HG03066 (cell line): ENCODE results near the gene CATSPER3.

Source experiments
- ATAC-seq: cut with Tn5 transposase; IDR thresholded peaks from one replicate; pipeline ENCODE4 v1.9.1; 2021; ENCODE audit warnings: low read depth; ENCODE audit not compliant: unreplicated experiment

CATSPER3 gene

DNA sequence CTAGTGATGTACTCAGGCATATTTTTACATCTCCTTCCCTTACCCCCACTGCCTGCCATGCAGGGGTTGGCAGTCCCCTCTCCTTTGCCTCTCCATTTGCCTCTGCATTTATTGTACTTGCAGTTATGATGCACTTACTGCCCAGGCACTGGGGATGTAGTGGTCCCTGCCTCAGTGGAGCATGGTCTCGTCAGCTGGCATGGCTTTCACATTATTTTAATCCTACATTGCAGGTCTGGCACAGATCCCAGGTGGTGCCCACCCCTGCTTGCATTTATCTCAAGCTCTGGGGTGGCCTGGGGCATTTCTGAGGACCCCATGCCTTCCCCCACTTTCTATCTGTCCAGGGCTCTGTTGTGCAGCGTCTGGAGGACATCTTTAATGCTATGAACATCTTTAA lies 89.5 kb downstream of the CATSPER3 start:
- ATAC-seq = no peak

- no peak for ATAC-seq
Observed at GRCh38 chr5:135058331-135058732, 90.6 kb downstream of the CATSPER3 start.

- no peak for ATAC-seq
Observed at GRCh38 chr5:135059000-135059923, 91.6 kb downstream of the CATSPER3 start.

DNA sequence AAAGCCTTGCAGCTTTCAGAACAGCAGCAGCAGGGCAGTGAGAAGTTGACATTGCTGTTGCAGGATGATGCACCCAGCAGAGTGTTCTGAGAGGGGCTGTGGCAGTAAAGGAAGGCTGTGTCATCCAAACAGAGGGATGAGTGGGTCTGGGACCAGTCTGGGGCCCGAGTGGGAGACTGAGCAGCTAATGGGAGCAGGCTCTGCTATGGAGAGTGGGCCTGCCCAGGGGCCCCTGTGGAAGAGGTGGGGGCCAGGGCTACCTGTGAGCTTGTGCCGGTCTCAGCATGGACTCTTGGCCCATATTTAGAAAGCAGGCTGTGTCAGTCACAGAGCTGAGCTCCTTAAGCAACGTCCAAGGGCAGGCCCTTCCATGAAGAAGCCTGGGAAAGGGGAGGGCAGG lies 92.3 kb downstream of the CATSPER3 start:
- no peak for ATAC-seq

DNA sequence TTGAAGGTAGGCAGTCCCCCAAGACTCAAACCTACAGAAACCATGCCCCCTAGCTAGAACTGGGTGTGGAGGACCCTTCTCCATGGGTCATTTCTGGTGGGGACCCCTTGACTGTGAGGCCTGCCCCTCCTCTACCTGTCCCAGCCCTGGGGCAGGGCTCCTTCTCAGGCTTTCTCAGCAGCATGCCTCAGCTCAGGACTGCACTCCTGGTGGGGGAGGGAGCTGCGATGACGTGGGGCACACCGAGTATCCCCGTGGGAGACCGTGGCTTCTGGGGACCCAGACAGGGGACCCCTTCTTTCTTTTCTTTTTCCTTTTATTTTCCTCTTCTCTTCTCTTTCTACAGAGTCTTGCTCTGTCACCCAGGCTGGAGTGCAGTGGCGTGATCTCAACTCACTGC lies 93.3 kb downstream of the CATSPER3 start:
- ATAC-seq = no peak
